NCI-H187 treated with DMSO at 0.1 percent for 48 hours (cell line): ENCODE measurements around the gene JAK1.
"Not testable (repeated sequence)": the region's sequence is repeated elsewhere in the genome, so short reads cannot be mapped to it uniquely, and the experiment has no call there.

ENCODE experiments used
- DNase-seq: peaks from one replicate; lab custom pipeline; 2025; lab: John Stamatoyannopoulos, UW

The JAK1 gene

DNA sequence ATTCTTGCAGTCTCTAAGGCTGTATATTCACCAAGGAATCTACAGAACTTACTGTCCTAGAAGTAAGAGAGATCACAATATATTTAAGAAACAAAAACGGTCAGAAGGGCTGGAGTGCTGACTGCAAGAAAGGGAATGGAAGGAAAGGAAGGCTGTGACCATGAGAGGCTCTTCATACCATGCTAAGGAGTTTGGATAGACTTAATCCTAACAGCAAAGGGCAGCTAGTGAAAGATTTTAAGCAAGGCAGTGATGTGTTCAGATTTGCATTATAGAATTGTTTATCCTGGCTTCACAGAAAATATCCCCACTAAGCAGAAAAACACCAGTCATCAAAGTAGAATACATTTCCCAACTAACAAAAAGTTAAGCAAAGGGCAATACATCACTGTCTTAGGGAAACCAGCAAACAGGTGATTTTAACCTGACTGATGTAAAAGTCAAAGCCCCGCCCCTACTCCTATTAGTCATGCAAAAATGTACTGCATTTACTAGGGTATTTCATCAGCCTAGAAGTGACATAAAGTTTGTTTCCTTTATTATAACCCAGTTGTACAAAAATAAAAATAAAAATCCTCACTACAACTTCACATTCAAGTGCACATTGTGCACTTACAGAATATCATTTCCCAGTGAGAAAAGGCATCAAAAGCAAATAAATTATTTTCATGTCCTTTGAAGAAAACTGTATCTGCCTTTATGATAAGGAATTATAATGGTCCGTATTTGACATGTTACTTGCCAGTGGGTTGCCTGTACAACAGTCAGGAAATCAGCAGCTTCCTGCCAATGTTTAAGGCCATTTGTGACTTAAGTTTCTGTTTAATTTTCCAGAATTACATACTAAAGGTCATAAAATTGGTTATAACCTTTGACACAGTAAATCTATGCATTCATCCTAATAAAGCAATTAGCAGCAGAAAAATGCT is 17.2 kb downstream of the JAK1 start:
- DNase-seq: no peak

DNA sequence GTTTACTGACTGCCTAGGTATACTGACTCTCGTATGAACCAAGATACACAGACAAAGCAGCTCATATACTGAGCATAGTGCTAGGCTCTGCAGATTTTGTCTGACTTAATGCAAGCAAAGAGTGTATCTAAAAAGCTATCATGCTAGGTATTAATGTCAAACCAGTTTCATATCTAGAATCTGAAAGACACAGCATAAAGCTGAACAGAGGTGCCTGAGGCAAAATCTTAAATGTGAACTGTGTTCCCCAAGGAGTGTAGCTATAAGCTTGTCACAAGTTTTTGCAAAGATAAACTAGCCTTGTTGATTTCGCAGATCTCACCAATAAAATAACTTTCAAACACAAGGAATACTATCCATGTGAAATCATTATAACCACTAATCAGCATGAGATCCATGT is 18.1 kb downstream of the JAK1 start:
- no peak for DNase-seq

DNA sequence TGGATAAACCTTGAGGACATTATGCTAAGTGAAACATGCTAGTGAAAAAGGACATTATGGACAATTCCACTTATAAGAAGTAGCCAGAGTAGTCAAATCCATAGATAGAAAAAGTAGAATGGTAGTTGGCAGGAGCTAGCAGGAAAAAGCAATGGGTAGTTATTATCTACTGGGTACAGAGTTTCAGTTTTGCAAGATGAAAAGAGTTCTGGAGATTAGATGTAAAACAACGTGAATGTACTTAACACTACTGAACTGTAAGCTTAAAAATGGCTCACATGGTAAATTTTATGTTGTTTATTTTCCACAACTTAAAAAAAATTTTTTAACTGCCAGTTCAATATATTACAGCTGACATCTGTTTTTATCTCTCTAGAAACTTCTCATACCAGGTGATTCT is 19.4 kb downstream of the JAK1 start:
- no peak for DNase-seq

DNA sequence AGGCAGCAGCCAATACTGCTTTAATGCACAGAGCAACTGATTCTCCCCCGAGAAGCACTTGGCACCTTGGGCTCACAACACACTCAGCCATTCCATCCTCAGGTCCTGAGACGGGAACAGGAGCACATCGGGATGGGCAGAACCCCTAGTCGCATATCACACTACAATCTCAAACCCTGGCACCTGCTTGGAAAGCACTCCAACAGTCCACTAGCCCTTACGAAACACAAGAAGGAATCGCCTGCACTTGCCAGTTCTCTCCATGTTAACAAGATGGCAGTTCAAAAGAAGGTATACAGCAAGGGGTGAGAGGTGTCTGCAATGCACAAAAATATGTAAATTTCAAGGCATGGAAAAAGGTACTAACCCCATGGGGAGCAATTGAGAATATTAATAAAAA is 21.4 kb downstream of the JAK1 start:
- DNase-seq: no peak

DNA sequence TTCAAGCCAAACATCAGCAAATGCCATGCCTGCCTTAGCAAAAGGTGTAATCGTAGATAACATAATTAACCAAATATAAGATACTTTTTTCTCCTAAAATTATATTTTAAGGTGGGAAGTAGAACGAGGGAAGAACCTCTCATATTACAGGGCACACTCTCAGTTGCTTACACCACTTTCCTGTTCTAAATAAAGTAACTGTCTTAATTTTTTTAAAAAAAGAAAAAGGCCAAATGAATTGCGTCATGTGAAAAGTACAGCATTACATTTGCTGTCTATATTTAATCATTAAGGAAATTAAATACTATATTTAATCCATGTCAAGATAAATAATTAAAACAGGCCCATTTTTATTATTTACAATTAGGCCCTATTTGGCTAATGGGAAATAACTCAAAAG is 23.7 kb downstream of the JAK1 start:
- DNase-seq: no peak

DNA sequence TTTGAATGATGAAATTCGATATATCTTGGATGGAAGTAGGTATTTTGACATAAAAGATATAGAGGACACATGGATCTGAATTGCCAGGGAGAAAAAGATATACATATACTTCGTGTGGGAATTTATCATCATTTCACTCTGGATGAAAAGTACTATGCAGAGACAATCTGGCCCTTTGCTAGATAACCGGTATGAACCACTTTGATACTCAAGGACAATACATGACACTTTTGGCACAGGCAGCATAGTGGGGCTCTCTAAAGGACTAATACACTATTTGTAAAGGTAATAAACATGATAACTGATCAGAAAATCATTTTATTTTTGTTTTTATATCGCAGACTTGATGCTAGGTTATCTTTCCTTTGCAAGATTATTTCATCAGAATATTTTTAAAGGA is 24.2 kb downstream of the JAK1 start:
- DNase-seq: no peak

DNA sequence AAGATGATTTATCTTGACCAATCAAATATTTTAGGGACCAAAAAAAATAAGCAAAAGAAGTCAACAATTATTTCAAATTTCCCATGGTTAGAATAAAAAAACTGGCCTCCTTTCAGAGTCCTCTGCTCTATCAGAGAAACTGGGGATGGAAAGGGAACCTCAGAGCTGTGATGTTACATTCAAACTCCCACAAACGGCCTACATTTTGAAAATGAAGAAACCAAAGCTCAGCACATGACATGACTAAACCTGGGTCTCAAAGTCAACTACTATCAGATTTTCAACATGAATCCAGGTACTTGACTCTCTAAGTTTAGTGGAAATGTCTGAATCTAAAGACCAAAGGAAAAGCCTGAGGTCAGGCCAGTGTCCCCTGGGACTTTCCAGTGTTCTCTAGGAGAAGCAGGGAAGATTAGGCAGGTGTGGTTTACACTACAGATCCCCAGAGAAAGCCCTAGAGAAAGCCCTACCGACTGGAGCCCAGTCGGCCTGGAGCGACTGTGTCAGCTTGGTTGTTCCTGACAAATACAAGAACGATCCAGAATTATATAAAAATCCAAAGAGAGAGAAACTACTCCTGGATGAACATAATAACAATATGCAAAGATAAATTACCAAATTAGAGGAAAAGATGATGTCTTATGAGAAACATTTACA is 24.8 kb downstream of the JAK1 start:
- peak; percentile 13 for DNase-seq

DNA sequence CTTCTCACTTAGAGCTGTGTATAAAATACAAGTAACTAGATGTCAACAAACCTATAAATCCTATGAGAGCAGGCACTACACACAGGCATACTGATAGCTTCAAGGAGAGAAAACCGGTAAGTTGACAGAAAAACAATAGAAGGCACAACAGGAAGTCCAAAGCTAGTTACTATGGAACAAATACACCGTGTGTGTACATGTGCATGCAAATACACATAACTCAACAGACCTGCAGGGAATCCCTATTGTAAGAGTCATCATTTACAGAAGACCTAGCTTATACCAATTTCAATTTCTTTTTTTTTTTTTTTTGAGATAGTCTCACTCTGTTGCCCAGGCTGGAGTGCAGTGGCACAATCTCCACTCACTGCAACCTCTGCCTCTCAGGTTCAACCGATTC is 26.3 kb downstream of the JAK1 start:
- no peak for DNase-seq

DNA sequence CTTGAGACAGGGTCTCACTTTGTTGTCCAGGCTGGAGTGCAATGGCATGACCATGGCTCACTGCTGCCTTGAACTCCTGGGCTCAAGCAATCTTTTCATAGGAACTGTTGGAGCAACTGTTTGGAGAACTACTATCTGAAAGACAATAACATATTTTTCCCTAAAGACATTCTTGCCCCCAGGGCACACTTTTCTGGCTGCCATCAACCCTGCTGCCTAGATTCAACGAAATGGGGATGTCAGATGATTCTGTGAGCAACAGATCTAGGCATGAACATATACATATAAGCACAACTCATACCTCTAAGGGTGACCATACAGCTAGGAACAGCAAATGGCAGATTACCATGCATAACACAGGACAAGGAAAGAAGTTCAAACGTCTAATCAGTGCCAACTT is 27.4 kb downstream of the JAK1 start:
- no peak for DNase-seq

DNA sequence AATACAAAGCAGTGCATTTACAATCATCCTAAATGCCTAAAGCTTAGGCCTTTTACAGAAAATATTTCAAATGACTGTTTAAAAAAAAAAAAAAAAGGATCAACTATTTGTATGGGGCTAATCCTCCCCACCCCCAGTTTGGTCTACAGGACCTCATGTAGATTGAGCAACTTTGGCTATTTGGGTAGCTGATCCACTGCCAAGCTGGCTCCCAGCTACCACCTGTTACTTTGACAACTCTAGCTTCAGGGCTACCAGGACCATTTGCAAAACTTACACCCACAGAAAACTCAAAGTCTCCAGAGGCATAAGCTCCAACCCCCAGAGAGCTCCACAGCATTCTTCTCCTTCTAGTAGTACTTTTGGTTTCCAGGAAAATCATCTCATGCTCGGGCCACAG is 29.4 kb downstream of the JAK1 start:
- no peak for DNase-seq

DNA sequence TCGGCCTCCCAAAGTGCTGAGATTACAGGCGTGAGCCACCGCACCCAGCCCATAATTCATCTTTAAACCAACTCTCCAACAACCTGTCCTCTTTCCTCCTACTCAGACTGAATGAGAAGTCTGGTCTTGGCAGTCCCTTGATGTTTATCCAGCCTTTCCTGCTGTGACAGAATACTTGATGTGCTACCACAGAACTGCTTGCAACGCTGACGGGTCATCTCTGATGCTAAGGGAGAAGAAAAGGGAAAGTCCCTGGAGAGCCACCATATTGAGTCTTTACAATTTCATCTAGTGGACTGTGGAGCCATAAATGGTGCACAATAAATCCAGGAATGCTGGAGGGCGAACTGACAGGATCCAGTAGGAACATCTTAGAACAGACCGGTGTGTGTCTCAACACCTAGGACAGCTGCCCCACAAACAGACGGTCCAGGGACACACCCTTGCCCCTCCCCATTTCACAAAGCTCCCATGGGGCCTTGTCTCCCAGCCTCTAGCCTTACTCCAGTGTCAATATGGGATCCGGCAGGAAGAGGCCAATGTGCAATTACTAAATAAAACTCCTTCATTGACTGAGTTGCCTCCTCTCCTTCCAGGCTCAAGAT is 30.7 kb downstream of the JAK1 start:
- no peak for DNase-seq

DNA sequence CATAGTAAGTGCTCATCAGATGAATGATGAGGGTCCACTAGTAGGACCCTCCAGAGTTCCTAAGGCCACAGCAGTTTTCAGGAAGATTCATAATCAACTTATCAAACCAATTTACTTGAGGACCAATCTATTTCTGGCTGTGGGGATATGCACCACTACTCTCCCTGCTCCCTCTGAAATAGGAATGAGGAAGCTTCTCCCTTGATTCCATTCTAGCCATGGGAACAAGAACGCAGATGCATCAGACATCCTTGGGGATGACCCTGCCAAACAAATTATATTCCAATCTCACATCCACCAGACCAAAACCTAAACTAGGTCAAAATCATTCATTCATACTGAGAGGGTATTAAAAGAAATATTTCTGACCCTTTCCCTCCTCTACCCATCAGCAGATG is 31.5 kb downstream of the JAK1 start:
- no peak for DNase-seq

DNA sequence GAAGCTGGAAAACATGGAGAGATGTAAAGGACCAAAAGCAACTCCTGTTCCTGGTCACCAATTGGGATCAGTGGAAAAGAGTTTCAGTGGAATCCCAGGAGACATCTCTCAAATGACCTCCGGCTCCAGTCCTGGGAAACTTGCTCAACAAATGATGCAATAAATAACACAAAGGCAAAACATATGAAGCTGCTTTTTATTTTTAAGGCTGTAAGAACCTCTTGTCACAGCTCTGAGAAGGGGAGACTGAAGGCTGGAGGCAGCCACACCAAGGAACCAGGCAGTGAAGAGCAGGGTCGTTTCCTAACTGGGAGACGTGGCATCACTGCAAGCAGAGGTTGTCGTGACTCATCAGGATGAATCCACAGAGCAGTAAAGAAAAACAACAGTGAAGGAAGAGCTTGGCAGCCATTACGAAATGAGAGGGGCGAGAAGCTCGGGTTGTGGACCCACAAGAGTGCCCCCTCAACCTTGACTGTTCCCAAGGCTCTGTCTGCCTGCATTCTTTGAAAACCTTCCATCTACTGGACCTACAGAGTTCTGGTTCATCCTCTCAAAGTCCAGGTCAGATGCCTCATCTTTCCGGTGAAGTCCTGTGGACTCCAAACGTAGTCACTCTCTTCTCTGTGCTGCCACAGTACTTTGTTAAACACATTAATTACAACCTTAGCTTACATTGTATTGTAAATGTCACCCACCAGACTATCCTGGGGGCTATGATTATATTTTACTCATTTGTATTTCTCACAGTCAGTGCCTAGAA is 32.1 kb downstream of the JAK1 start:
- no peak for DNase-seq

DNA sequence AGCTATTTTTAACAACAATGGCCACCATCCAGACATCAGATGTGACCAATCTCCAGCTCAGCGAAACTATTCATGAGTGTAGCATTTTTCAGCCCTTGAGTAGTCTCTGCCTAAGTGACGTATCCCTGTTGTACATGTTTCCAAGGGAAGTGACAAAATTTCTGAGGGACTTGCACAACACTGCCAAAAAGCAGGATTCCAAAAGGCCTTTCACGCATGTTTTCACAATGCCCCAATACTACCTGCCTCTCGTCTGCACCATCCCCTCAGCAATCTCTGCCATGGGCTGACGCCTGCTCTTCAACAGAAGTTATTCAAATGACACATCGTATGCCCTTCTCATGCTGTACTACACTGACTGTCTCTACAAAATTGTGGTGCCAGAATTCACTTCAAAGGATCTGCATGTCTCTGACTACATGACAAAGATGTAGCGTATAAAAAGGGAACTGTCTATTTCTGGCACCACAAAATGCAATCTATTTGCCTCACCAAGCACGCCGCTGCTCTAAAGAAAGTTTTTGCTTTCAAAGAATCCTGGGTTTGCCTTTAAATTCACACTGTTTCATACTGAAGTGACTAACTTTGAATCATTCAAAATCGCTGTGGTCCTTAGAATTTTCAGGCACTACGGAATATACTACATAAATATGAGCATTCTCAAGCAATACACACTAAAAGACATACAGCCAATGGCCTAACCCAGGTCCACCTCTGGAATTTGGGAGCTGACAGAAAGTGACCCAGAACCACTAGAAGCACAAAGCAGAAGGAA is 32.9 kb downstream of the JAK1 start:
- DNase-seq: no peak

DNA sequence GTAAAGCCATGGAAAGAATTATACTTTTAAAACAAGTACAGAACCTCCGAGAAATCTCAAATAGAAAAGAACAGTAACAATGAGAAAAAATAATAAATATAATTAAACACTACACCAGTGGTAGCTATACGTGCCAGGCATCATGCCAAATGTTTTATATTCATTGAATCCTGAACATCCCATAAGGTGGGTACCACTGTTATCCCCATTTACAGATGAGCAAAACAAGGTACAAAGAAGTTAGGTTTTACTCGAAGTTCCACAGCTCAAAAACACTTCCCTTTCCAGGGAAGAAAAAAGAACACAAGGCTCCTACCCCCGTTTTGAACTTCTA is 33.4 kb downstream of the JAK1 start:
- no peak for DNase-seq

DNA sequence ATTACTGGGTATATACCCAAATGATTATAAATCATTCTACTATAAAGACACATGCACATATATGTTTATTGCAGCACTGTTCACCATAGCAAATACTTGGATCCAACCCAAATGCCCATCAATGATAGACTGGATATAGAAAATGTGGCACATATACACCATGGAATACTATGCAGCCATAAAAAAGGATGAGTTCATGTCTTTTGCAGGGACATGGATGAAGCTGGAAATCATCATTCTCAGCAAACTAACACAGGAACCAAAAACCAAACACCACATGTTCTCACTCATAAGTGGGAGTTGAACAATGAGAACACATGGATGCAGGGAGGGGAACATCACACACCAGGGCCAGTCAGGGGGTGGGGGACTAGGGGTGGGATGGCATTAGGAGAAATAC is 35.7 kb downstream of the JAK1 start:
- not testable (repeated sequence) for DNase-seq

DNA sequence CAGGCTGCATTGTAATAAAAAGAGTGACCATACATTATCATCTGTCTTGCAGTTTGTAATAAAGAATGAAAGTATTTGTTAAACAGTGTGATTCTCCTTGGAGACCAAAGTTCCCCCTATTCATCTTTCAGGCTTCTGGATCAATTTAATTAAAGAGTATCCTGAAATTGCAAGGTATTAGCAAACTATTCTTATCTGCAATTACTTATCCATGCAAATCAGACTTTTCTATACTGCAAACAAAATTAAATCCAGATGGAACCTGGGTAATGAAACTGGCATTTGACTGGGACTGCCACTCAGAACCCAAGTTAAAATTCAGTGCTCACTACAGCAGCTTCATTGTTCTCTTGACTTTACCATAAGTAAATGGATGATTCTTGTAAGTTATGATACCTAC is 37.1 kb downstream of the JAK1 start:
- DNase-seq: no peak

DNA sequence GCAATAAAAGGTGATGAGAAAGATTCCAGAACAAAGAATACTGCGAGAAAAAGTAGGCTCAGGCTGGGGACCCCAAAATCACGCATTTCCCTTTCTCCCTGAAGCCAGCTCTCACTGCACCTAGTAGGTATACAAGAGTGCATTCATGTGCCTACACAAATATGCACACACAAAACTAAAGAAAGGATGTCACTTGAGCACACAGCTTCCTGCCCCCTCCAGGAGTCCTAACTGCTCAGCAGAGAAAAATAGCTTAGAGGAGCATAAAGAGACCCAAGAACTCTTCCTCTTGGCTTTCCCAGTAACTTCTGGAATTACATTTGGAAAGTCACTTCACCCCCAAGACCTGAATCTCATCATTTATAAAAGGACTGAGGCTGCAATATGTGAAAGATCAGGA is 38.0 kb downstream of the JAK1 start:
- no peak for DNase-seq

DNA sequence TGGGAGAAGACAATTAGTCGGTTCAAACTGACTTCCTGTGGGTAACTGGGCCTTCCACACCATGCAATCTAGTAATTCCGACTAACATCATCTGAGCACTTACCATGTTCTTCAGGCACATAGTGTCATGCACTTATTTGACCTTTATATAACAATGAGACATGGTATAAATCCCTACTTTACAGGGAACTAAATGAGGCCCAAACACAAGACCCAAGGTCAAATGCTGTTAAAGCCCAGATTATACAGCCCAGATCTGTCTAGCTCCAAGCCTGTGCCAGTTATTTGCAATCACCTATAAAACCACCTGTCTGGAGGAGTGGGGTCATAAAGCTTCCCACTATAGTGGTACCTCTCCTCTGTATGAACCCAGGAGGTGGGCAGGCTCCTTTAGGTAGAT is 40.8 kb downstream of the JAK1 start:
- DNase-seq: no peak

DNA sequence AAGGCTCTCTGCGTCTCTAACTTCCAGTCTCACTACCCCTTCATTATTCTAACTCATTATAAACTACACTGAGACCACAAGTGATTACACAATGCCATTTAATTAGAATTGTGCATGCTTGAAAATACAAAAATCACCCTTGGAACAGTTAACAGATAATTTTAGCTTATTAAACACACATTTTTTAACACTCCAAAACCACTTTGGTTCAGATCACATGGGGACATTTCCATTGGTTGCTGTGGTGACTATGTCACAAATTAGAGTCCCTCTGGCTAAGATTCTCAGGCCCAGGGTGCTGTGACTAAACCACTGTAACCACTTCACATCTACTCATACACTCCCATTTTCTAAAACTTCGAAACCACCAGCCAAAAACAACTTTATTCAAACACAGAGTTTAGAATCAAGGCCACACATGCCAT is 43.0 kb downstream of the JAK1 start:
- DNase-seq: no peak

DNA sequence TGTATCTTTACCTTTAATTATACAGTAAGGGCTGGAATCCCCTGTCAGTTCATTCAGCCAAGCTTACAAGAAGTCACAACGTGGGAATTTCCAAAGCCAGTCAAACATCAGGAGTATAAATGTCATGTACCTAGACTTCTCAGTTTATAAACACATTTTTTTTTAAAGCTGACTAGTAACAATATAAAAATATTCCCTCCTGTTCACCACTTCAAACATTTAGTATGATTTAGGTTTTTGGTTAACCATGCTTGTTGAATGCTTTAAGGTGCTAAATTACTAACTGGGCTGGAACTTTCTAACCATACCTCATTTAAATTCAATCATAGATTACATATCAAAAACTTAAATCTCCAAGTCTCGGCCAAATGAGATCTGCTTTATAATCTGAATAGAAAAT is 44.0 kb downstream of the JAK1 start:
- no peak for DNase-seq

DNA sequence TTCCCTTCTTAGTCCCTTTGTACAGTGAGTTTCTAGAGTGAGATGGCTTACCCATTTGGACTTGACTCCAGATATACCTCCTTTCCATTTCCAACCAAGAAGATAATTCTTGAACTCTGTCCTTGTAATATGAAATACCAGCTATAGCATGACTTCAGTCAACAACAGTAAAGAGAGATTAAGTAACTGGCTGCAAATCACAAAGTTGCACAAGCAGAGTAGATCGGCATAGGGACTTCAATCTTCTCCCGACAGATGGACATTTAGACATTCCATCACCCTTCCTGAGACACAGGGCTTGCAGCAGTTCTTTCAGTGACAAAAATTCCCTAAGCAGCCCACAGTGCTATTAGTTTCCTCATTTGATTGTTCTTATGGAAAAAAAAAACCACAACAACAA is 44.6 kb downstream of the JAK1 start:
- no peak for DNase-seq
